H9 (cell line): ENCODE results near the gene CACNA1G. TPM values are rescaled to one million over a fixed set of nuclear protein-coding genes. Genes with fewer than 3 reads are reported as not detected.

Source experiments
- DNase-seq: peaks from one replicate; pipeline ENCODE4 v3.0.0-alpha.2; 2017
- H2AFZ ChIP-seq: one replicate; pipeline ENCODE4 v1.6.1; 2013; ENCODE audit warnings: mild to moderate bottlenecking, low read length, control low read depth, moderate library complexity
- H2AK5ac ChIP-seq: 2 replicates; pipeline ENCODE4 v1.6.1; 2013; ENCODE audit warnings: low read length, control low read depth, mixed read lengths; ENCODE audit not compliant: insufficient read length
- H2BK120ac ChIP-seq: one replicate; pipeline ENCODE4 v1.6.1; 2013; ENCODE audit warnings: low read depth, mild to moderate bottlenecking, low read length, control low read depth, inconsistent platforms; ENCODE audit not compliant: poor library complexity, severe bottlenecking
- H2BK12ac ChIP-seq: 2 replicates; pipeline ENCODE4 v1.6.1; 2013; ENCODE audit warnings: low read length, control low read depth, mixed read lengths, low read depth; ENCODE audit not compliant: insufficient read length
- H2BK15ac ChIP-seq: 2 replicates; pipeline ENCODE4 v1.6.1; 2013; ENCODE audit warnings: low read depth, low read length, control low read depth
- H2BK20ac ChIP-seq: one replicate; pipeline ENCODE4 v1.6.1; 2013; ENCODE audit warnings: low read depth, mild to moderate bottlenecking, low read length, control low read depth, inconsistent platforms; ENCODE audit not compliant: poor library complexity, severe bottlenecking
- H2BK5ac ChIP-seq: 2 replicates; pipeline ENCODE4 v1.6.1; 2013; ENCODE audit warnings: low read length, control low read depth, mixed read lengths; ENCODE audit not compliant: insufficient read length
- H3K14ac ChIP-seq: 2 replicates; pipeline ENCODE4 v1.6.1; 2013; ENCODE audit warnings: low read length, control low read depth; ENCODE audit not compliant: insufficient read depth
- H3K18ac ChIP-seq: 2 replicates; pipeline ENCODE4 v1.6.1; 2013; ENCODE audit warnings: low read depth, mild to moderate bottlenecking, mixed read lengths, low read length, control low read depth; ENCODE audit not compliant: insufficient read length
- H3K23ac ChIP-seq: 2 replicates; pipeline ENCODE4 v1.6.1; 2013; ENCODE audit warnings: low read length, control low read depth, mixed read lengths, low read depth; ENCODE audit not compliant: insufficient read length
- H3K23me2 ChIP-seq: 2 replicates; pipeline ENCODE4 v1.6.1; 2013; ENCODE audit warnings: low read depth, mild to moderate bottlenecking, mixed read lengths, low read length, control low read depth; ENCODE audit not compliant: insufficient read length, poor library complexity, severe bottlenecking
- H3K27ac ChIP-seq: 2 replicates; pipeline ENCODE4 v1.5.1; 2013; ENCODE audit warnings: low read length, control low read depth, mixed read lengths, low read depth; ENCODE audit not compliant: insufficient read length
- H3K27me3 ChIP-seq: 2 replicates; pipeline ENCODE4 v1.6.1; 2013; ENCODE audit warnings: low read length, control low read depth, inconsistent platforms; ENCODE audit not compliant: insufficient read depth
- H3K4ac ChIP-seq: 2 replicates; pipeline ENCODE4 v1.6.1; 2013; ENCODE audit warnings: low read depth, mild to moderate bottlenecking, control low read depth, inconsistent platforms, low read length, moderate library complexity
- H3K4me1 ChIP-seq: 2 replicates; pipeline ENCODE4 v1.6.1; 2013; ENCODE audit warnings: low read length, control low read depth, inconsistent platforms; ENCODE audit not compliant: insufficient read depth
- H3K4me2 ChIP-seq: 2 replicates; pipeline ENCODE4 v1.6.1; 2013; ENCODE audit warnings: low read length, control low read depth, mixed read lengths; ENCODE audit not compliant: insufficient read length, insufficient read depth
- H3K56ac ChIP-seq: 2 replicates; pipeline ENCODE4 v1.6.1; 2013; ENCODE audit warnings: low read depth, mild to moderate bottlenecking, mixed read lengths, low read length, control low read depth; ENCODE audit not compliant: insufficient read length
- H3K79me1 ChIP-seq: 2 replicates; pipeline ENCODE4 v1.6.1; 2013; ENCODE audit warnings: low read depth, mild to moderate bottlenecking, moderate library complexity, low read length, control low read depth, inconsistent platforms; ENCODE audit not compliant: insufficient read depth, poor library complexity, severe bottlenecking
- H3K79me2 ChIP-seq: 2 replicates; pipeline ENCODE4 v1.6.1; 2013; ENCODE audit warnings: low read length, control low read depth, inconsistent platforms; ENCODE audit not compliant: insufficient read depth
- H3K9ac ChIP-seq: 2 replicates; pipeline ENCODE4 v1.6.1; 2013; ENCODE audit warnings: low read length, control low read depth, mixed read lengths; ENCODE audit not compliant: insufficient read length; ENCODE audit errors: extremely low read depth
- H3K9me3 ChIP-seq: one replicate; pipeline ENCODE4 v1.6.1; 2013; ENCODE audit warnings: low read depth, low read length, inconsistent platforms; ENCODE audit not compliant: control insufficient read depth
- H3T11ph ChIP-seq: one replicate; pipeline ENCODE4 v1.6.1; 2013; ENCODE audit warnings: mild to moderate bottlenecking, low read length, control low read depth, inconsistent platforms
- H4K20me1 ChIP-seq: one replicate; pipeline ENCODE4 v1.6.1; 2013; ENCODE audit not compliant: control insufficient read depth, insufficient read length, insufficient read depth
- H4K5ac ChIP-seq: 2 replicates; pipeline ENCODE4 v1.6.1; 2013; ENCODE audit warnings: low read depth, mild to moderate bottlenecking, mixed read lengths, low read length, control low read depth; ENCODE audit not compliant: insufficient read length
- H4K8ac ChIP-seq: replicated peaks from 2 replicates; pipeline ENCODE4 v1.6.1; 2013; ENCODE audit warnings: low read length, control low read depth, mixed read lengths, low read depth; ENCODE audit not compliant: insufficient read length
- H4K91ac ChIP-seq: 2 replicates; pipeline ENCODE4 v1.6.1; 2013; ENCODE audit warnings: low read depth, mild to moderate bottlenecking, moderate library complexity, mixed read lengths, low read length, control low read depth; ENCODE audit not compliant: insufficient read length
- H3K27ac Mint-ChIP-seq, 3 experiments: 2 replicates in 2 of 3; 3 replicates in 1 of 3; pipeline ENCODE4 v1.8.0; 2020 to 2021; ENCODE audit warnings: mixed read lengths in 3 of 3, mild to moderate bottlenecking in 1 of 3, moderate library complexity in 1 of 3
- H3K27me3 Mint-ChIP-seq: 2 replicates; pipeline ENCODE4 v1.8.0; 2021; ENCODE audit warnings: low read depth, mild to moderate bottlenecking, moderate library complexity, mixed read lengths
- H3K36me3 Mint-ChIP-seq, 3 experiments: 2 replicates in 2 of 3; 3 replicates in 1 of 3; pipeline ENCODE4 v1.8.0; 2020 to 2021; ENCODE audit warnings: low read depth in 3 of 3, mixed read lengths in 3 of 3; ENCODE audit not compliant: insufficient read depth in 1 of 3
- H3K4me1 Mint-ChIP-seq, 2 experiments: 2 replicates each; pipeline ENCODE4 v1.8.0; 2020; ENCODE audit warnings: mixed read lengths in 2 of 2
- H3K4me3 Mint-ChIP-seq, 2 experiments: 2 replicates in 1 of 2; 3 replicates in 1 of 2; pipeline ENCODE4 v1.8.0; 2020 to 2021; ENCODE audit warnings: mild to moderate bottlenecking in 2 of 2, mixed read lengths in 2 of 2, moderate library complexity in 1 of 2
- H3K9me3 Mint-ChIP-seq, 2 experiments: 2 replicates in 1 of 2; 3 replicates in 1 of 2; pipeline ENCODE4 v1.8.0; 2020; ENCODE audit warnings: mild to moderate bottlenecking in 2 of 2, mixed read lengths in 2 of 2, moderate library complexity in 1 of 2
- CTCF ChIP-seq: fragments of 200-600 bp; sonication (generic); conservative IDR thresholded peaks from 3 replicates; pipeline ENCODE4 v1.8.0; 2021; ENCODE audit warnings: antibody characterized with exemption, mild to moderate bottlenecking
- WGBS: extraction: QIAGEN DNeasy Blood & Tissue Kit; methylation state at CpG from one replicate; pipeline ENCODE4 v1.1.7; 2013; ENCODE audit warnings: missing lambda C conversion rate, low lambda C conversion rate, mixed read lengths; ENCODE audit not compliant: insufficient read length; ENCODE audit errors: extremely low coverage; 5-methylcytosine and 5-hydroxymethylcytosine counted together
- total RNA-seq: library from RNA; stranded (reverse); gene quantifications from 2 replicates; pipeline ENCODE4 v1.2.1, GENCODE V29; 2021

Gene CACNA1G
- total RNA-seq, 1 experiment from 2014 or later = 1.5 TPM

- H3K23me2 ChIP-seq = peaks cover 5% of the 10 kb centered on the region
- H3K4ac ChIP-seq = no peak overlapping the region
- H3K79me1 ChIP-seq = no peaks in the 10 kb centered on the region
- Mint-ChIP-seq H3K9me3 (no peaks in the 10 kb centered on the region; a peak in 2 of 5 replicates), H3K4me3 (no peak overlapping the region), H3K4me1 (peaks cover 27 to 40% of the 10 kb centered on the region in 2 experiments), H3K27ac (no peak overlapping the region), H3K36me3 (no peaks in the 10 kb centered on the region), H3K27me3 (peaks cover 10% of the 10 kb centered on the region)
- H2BK20ac ChIP-seq = no peak overlapping the region
- H4K5ac ChIP-seq = no peak overlapping the region
- H2BK15ac ChIP-seq = no peak overlapping the region
- no peak overlapping the region for H4K91ac ChIP-seq
- no peak overlapping the region for H3K4me2 ChIP-seq
- H3K56ac ChIP-seq = no peak overlapping the region
- H3T11ph ChIP-seq = no peak overlapping the region
- no peak overlapping the region for H4K8ac ChIP-seq
- no peak overlapping the region for H2AK5ac ChIP-seq
- H3K9ac ChIP-seq = no peak overlapping the region
- H3K27me3 ChIP-seq = no peaks in the 10 kb centered on the region; the same call in 1 of the 2 replicates
- no peak overlapping the region for H3K27ac ChIP-seq
- H3K14ac ChIP-seq = no peak overlapping the region
- H3K79me2 ChIP-seq = no peaks in the 10 kb centered on the region
- no peak overlapping the region for H3K23ac ChIP-seq
- H3K18ac ChIP-seq = no peak overlapping the region
- no peaks in the 10 kb centered on the region for H3K9me3 ChIP-seq
- H4K20me1 ChIP-seq = no peaks in the 10 kb centered on the region
- no peak overlapping the region for H2BK120ac ChIP-seq
- no peak overlapping the region for H2AFZ ChIP-seq
- WGBS = no CpG with 5 or more reads among the region's 3 CpGs
- H3K4me1 ChIP-seq = no peaks in the 10 kb centered on the region; the same call in 1 of the 2 replicates
- no peak for TF ChIP-seq CTCF
- no peak overlapping the region for H2BK5ac ChIP-seq
- no peak for DNase-seq
- no peak overlapping the region for H2BK12ac ChIP-seq
These were observed 49.5 kb upstream of the CACNA1G start for GRCh38 chr17:50511058-50511457.
